ENCODE results near the gene PHF12.
A peak's percentile ranks its signal among the peaks of the same experiment; 100 is the strongest.
"Not testable (repeated sequence)": the region's sequence is repeated elsewhere in the genome, so short reads cannot be mapped to it uniquely, and the experiment has no call there.

The PHF12 gene

DNA sequence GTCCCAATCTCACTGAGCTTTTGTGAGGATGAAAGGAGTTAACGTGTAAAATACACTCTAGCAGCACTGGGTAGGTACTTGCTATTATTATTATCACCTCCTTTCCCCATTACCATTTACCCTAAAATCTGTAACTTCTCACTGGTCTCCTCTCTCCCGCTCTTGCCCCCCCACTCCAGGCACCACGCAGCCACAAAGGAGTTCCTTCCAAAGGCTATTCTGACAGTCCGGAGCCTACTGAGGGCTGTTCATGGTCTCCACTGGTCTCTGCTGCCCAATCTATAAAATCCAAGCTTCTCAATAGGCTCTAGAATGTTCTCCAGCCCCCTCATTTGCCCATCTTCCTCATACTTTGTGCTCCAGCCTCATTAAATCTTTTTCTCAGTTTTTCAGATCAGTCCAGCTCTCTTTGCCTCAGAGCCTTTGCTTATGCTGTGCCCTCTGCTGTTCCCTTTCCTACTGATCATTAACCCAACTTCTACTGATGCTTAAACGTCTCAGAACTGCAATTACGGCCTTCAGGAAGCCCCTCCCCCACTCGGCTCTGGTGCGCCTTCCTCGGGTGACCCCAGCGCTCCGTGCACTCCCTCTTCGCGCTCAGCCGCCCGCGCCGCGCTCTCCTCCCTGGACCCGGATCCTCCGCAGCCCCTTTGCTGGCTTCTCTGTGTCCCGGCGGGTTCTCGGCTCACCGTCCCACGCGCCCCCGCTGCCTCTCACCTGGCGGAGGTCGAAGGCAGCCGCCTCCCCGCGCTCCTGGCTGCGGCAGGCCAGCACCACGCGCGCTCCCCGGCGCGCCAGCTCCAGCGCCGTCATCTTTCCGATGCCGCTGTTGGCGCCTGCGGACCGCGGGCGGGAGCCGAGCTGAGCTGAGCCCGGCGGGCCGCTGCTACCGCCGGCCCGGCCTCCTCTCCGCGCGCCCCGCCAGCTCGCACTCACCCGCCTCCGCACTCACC, 49.2 kb downstream of the PHF12 start:
- peak; percentile 32 for DNase-seq (ENCODE audit: low read depth)

DNA sequence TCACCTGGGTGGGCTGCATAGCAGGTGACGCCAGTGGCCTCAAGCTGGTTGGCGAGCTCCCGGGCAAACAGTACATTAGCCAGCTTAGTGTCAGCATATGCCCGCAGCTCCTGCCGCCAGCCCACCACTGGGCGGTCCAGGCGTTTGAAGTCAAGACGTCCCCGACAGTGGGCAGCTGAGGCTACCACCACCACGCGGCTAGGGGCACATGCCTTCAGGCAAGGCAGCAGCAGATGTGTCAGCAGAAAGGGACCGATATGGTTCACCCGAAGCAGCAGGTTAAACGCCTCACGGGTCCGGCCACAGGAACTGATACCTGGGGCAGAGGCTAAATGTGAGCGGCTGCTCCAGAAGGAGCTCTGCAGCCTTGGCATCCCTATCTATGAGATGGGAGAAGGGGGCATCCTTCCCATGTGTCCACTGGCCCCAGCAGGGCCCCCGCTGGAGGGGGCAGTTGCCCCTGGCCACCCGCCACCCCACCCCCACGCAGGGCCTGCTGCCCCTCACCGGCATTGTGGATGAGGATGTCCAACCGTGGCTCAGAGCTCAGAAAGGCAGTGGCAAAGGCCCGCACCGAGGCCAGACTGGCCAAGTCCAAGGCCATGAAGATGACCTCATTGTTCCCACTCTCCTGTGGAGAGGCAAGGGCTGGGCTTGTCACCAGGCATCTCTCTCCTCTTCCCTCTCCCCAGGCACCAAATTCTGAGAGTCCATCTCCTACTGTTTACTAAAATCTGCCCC, 50.2 kb downstream of the PHF12 start:
- DNase-seq (ENCODE audit: low read depth), result no peak

DNA sequence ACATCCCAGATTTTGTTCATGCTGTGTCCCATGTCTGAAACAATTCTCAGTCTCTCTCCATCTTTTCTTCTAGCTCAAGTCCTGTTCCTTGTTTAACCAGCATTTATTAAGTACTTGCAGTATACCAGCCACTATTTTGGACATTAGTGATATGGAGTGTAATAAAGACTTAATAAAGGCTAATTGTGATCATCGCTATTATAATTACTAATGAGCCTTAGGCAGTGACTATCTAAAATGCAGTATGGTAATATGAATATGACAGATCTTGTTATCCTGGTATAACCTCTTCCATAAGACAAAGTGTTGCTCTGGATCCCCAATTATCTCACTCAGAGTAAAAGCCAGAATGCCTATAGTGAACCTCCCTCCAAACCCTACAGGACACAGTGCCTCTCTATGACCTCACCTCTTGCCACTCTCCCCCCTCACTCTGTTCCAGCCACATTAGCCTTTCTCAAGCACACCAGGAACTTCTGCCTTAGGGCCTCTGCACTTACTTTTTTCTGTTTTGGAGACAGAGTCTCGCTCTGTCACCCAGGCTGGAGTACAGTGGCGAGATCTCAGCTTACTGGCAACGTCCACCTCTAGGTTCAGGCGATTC, 52.0 kb downstream of the PHF12 start:
- no peak for DNase-seq (ENCODE audit: low read depth)

DNA sequence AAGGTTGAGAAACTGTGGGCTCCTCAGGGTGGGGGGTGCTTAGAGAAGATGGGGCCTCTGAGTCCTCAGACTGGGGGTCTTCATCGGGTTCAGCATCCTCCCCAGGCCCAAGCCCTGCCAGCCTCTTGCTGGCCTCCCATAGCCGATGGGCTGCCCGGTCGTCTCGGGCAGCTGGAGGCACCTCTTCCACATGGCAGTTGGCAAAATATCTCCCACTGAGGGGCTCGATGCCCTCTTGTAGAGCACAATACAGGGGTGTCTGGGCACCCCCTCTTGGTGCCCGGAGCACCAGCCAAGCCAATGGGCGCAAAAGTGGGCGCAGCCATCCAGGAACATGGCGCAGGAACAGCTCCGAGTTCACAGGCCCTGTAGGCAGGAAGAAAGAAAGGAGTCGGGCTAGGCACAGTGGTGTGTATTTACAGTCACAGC, 52.8 kb downstream of the PHF12 start:
- no peak for DNase-seq (ENCODE audit: low read depth)

DNA sequence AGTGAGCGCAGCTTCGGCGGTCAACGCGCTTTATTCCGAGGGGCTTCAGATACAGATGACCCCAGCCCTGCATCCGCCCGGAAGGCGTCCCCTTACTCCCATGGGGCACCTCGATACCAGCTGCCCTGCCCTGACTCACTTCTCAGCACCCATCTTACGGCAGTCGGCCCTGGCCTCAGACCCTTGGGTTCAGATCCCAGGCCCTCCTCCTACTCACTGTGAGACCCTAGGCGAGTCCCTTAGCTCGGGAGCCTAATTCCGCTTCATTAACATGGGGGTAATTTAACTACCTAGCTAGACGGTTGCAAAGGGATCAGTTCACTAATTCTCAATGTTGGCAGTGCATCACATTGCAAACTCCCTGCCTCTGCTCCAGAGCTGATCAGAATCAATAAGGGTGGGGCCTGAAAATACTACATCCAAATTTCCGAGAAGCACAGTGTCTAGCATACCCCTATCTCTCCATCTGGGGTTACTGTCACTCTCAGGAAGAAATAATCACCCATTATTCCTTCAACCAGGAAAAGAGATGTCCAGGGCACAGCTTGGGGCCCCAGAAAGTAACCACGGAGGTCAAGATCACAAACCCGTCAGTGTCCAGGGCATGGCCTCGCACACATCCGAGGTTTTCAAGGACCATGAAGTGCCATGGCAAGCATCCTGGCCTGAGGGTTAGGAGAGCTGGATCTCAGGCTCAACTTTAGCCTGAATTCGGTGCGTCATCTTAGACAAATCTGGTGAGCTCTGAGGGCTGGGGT, 53.4 kb downstream of the PHF12 start:
- no peak for DNase-seq (ENCODE audit: low read depth)

DNA sequence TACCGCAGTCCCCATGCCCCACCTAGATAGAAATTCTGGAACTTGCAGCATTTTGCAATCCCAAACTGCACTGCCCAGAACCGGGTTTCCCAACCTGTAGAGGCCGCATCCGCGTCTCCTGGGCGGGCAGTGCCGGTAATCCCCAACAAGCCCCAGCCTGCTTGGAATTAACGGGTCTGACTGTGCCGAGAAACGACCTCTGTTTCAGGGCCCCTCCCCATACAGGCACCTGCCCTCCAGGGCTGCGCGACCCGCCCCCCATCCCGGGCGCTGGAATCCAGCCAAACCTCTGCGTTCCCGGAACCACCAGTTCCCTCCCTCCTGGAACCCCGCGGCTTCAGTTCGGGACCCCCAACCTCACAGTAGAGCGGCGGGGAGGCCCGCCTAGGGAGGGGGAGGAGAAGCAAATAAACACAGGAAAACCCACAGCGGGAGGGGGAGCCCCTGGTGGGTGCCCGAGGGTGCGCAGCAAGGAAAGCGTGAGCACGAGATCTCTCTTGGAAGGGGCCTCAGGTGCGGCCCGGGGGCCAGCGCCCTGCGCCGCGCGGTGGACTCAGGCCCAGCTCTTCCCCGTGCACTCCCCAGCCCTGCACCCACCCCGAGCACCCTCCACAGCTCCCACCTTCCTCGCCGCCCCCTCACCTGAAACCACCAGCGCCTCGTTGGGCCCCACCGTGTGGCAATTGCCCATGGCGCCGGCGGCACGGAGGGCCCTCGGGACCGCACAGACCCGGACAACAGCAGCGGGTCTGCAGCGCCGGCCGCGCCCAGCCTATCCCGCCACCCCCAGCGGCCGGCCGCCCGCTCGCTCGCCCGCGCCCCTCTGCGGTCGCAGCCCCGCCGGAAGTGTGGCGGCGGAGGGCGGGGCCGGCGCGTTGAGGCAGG, 54.2 kb downstream of the PHF12 start, which contains the start of gene FLOT2:
Gene FLOT2 (minus strand): TSS at position 850 of the 885 bp plus-strand sequence. CDS start 159 bp downstream, at position 691.
- DNase-seq (ENCODE audit: low read depth), result peak; percentile 33

DNA sequence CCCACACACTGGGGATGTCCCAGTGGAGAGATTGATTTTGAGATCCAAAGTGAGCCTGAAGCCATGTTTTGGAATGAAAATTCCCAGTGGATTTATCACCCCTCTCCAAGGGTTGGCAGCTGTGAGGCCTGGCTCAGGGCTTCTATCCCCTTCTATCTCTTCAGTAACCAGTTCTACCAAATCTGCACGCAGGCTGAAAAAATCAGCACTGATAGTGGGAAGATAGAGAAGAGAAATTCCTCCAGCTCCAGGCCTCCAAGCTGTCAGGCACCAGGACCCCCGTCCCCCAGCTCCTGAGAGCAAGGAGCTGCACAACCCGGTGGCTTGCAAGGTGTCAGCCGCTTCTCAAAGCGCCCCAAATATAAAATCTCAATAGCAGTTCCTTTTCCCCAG, 54.8 kb downstream of the PHF12 start:
- DNase-seq (ENCODE audit: low read depth), result no peak

DNA sequence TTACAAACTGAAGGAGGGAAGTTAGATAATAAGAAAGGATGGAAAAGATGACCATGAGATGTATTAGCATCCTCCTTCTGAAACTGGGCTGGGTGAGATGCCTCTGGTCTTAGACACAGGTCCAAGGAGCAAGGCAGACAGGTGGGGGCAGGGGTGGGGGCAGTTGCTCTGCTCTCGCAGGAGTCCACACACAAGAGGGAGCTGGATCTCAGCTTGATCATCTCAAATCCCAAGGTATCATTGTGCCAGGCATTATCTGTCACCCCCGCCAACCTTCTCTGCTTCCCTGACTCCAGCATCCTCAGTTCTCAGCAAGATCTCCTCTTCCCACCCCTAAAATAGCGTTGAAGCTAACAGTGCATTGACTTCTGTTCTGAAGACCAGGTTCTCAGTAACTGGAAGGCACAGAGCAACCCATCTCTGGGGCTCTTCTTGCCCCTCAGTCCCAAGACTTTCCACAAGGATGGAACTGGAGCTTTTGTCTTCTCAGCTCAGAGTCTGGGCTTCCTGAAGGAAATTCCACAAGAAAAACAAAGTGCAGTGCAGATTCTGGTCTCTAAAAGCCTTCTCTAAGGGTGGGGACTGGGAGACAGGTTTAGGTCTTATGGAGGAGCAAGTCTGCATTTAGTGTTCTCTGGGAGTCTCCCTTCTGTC, 55.4 kb downstream of the PHF12 start:
- DNase-seq (ENCODE audit: low read depth), result no peak

DNA sequence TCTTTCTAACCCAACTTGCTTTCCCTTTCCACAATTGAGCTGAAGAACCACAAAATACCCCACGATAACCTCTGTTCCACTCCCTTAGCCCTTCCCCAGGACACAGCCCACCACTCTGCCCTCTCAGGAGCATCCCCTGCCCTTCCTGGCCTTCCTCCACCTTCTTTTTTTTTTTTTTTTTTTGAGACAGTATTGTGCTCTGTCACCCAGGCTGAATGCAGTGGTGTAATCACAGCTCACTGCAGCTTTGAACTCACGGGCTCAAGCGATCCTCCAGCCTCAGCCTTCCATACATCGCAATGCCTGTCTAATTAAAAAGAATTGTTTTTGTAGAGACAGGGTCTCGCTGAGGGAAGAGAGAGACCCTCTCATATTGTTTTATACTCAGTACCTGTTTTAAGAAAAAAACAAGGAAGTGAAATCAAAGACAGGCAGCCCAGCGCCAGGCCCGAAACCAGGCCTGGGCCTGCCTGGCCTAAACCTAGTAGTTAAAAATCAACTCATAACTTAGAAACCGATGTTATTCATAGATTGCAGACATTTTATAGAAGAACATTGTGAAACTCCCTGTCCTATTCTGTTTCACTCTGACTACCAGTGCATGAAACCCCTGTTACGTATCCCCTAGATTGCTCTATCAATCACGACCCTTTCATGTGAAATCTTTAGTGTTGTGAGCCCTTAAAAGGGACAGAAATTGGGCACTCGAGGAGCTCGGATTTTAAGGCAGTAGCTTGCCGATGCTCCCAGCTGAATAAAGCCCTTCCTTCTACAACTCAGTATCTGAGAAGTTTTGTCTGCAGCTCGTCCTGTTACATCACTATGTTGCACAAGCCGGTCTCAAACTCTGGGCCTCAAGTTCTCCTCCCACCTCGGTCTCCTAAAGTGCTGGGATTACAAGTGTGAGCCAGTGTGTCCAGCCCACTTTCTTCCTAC, 57.8 kb downstream of the PHF12 start:
- not testable (repeated sequence) for DNase-seq (ENCODE audit: low read depth)

DNA sequence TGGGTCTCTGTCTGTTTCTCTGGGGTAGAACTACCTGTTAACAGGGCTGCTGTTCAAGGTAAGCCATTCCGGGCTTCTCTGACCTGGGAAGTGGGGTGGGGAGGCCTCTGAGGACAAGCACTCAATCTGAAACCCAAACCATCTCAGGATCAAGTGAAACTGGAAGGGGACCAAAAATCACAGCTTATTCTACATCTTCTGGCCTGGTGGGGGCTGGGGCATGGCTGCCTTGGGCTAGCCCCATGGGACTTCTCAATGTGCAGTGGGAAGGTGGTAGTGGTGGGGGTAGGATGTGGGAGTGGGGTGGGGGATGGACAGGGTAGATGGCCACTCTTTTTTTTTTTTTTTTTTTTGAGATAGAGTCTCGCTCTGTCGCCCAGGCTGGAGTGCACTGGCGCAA, 59.3 kb downstream of the PHF12 start:
- DNase-seq (ENCODE audit: low read depth), result no peak

DNA sequence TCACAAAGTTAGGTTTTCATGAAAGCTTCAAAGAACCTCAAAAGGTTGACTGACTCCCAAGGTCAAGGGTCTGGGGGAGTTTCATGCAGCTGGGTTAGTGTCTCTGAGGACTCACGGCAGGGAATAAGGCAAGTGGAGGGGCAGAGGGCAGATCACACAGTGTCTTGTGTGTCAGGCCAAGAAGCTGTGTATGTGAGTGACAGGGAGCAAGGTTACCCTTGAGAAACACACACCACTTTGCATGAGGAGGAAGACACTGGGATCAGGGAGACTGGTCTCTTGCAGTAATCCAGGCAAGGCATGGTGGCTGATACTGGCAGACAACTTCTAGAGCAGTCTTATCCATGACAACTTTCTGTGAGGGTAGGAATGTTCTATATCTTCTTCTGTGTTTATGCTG, 60.1 kb downstream of the PHF12 start:
- DNase-seq (ENCODE audit: low read depth), result no peak

DNA sequence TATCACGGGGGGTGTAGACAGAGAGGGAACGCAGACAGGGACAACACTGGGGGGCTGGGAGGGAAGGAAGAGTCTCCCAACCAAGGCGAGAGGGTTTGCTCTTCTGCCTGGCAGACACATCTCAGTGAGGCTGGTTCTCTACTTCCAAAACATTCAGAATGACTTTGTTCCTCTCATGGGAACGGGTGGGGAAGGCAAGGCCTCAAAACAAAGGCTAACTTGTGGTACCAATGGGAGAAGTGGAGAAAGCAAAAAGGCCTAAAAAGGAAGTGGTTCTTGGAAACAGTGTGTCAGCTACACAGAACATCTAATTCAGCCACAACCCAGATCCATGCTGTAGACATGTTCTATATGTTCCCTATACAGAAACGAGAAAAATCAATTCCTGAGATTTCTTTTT, 61.3 kb downstream of the PHF12 start:
- no peak for DNase-seq (ENCODE audit: low read depth)

DNA sequence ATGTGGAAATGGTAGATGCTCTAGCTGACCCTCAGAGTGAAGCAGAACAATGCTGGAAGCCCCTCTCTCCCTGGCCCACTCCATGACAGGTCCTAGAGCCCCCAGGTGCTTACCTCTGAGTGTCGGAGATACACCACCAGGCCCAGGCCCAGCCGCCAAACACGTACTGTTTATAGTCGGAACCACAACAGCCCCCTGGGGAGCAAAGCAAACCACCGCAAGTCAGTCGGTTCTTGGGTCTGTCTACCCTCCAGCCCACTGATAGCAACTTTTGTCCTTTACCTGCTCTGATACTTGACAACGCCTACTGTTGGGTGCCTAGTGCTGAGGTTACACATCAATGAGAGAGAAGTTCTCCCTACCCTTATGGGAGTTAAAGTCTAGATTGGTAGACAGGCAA, 62.5 kb downstream of the PHF12 start:
- DNase-seq (ENCODE audit: low read depth), result no peak

DNA sequence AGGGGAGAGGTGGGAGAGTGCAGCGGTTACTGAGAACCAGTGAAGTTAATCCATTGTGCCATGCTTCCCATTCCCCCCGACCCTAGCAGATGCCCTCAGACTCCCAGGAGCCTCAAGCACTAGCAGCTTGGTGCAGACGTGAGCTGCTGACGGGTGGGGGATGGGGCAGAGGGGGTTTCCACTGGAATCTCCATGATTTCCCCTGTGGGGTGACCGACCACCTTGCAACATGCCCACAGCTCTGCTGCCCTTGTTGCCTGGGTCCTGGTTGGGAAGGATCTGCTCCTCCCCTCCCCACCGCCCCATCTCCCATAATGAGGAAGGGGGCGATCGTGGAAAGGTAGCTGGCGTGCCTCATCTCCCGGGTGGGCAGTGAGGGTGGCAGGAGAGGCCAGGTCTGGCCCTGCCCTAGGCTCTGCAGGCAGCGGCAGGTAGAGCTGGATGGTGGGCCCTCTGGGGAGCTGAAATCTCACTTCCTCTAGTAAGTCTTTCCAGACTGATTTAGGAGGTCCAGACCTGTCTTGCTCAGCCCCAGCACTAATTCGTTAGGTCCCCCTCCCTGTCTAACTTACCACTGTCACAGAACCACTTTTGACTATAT, 63.3 kb downstream of the PHF12 start:
- no peak for DNase-seq (ENCODE audit: low read depth)

DNA sequence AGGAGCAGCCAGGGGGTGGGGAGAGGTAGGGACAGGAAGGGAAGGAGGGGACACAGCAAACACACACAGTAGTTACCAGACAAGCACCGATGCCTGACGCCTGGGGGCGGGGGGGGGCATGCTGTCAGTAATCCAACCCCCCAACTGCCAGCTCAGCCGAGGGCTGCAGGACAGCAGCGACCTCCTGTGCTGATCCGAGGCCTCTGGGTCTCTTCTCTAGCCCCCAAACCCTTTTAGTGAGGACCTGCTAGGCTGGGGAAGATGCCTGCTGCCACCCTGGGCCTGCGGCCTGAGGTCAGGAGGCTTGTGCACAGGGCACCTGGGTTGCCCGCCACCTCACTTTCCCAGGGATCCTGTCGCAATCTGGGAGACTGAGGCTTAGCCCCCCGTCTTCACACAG, 65.4 kb downstream of the PHF12 start:
- no peak for DNase-seq (ENCODE audit: low read depth)

DNA sequence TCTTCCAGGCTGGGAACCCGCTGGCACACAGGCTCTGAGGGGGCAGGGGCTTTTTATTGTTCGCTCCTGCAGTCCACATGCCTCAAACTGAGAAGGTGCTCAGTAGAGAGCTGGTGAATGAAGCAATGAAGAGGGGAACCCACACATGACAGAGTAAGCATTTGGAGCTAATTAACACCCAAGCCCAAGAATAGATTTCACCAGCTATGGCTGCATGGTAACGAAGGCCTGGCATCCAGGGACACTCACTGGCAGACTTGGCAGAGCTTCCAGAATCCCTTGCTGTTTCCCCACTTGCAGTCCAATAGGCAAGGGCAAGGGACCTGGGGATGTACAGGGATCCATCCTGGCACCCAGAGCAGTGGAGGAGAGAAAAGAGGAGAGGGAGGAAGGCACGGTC, 66.0 kb downstream of the PHF12 start:
- DNase-seq (ENCODE audit: low read depth), result no peak

DNA sequence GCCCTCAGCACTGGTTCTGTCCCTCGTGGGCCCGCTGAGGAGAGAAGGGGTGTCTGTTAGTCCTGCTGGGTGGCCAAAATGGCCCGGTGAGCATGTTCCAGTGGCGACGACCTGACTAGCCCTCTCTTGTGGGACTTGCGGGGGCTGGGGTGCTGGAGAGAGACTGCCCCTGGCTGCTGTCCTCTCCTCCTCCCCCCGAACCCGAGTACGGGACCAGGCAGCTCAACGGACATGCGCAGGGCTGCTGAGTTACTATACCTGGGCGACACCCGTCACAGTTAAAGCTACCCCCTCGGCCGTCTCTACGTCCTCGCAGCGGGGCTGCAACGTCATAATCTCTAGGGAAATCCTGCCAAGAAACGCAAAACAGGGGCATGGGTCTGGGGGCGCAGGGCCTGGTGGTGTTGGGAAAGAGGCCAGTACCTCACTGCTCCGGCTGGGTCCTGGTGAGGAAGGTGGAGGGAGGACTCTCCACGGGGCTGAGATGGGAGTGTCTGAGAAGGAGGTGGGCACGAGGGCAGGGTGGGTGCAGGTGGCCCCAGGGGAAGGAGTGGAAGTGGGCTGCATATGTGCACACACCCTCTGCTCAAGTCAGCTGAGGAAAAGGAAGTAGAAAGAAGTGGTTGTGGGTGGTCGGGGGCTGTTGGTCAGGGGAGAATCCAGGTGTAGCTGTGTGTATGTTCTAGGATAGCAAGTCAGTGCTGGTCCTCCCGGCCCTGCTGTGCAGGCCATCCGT, 67.2 kb downstream of the PHF12 start:
- DNase-seq (ENCODE audit: low read depth), result no peak
